Measurements from ENCODE around the gene CDK6.

CDK6 gene

GRCh38 chr7:92590711-92591310 lies 245.6 kb downstream of the CDK6 start:
- Histone ChIP-seq H3K79me2 (peaks cover 26% of the 10 kb centered on the region), H3K9me3 (ENCODE audit: control insufficient read depth, low read length) (no peaks in the 10 kb centered on the region), H3K4me3 (ENCODE audit: low read depth, low read length) (peak overlapping the region; percentile 82), H3K27me3 (ENCODE audit: control insufficient read depth, insufficient read depth, low read length) (no peaks in the 10 kb centered on the region), H3K4me2 (ENCODE audit: low read length) (peak overlapping the region; percentile 61), H3K4me1 (peaks cover 8% of the 10 kb centered on the region), H3K9ac (no peak overlapping the region), H3K36me3 (ENCODE audit: control insufficient read depth, insufficient read depth, low read length) (no peaks in the 10 kb centered on the region), H3K27ac (no peak overlapping the region), H2AFZ (peak overlapping the region; percentile 90)
- no peak for TF ChIP-seq CTCF (IDR thresholded peaks at IDR 0.05)

GRCh38 chr7:92589056-92589455 lies 247.3 kb downstream of the CDK6 start:
- Histone ChIP-seq H2AFZ (no peak overlapping the region), H3K4me1 (peaks cover 8% of the 10 kb centered on the region), H3K9ac (peak overlapping the region; percentile 89), H3K9me3 (ENCODE audit: control insufficient read depth, low read length) (no peaks in the 10 kb centered on the region), H3K27me3 (ENCODE audit: control insufficient read depth, insufficient read depth, low read length) (no peaks in the 10 kb centered on the region), H3K27ac (no peak overlapping the region), H3K36me3 (ENCODE audit: control insufficient read depth, insufficient read depth, low read length) (no peaks in the 10 kb centered on the region), H3K4me3 (ENCODE audit: low read depth, low read length) (peak overlapping the region; percentile 82), H3K79me2 (peaks cover 33% of the 10 kb centered on the region), H3K4me2 (ENCODE audit: low read length) (peak overlapping the region; percentile 79)
- TF ChIP-seq CTCF (IDR thresholded peaks at IDR 0.05): no peak

- no peak overlapping the region for H3K27ac ChIP-seq
- no peak overlapping the region for H2AFZ ChIP-seq
- no peak for TF ChIP-seq CTCF (IDR thresholded peaks at IDR 0.05)
- H3K9ac ChIP-seq: no peak overlapping the region
- H3K4me1 ChIP-seq: peaks cover 8% of the 10 kb centered on the region
- no peaks in the 10 kb centered on the region for H3K36me3 ChIP-seq (ENCODE audit: control insufficient read depth, insufficient read depth, low read length)
- H3K9me3 ChIP-seq (ENCODE audit: control insufficient read depth, low read length): no peaks in the 10 kb centered on the region
- peak overlapping the region; percentile 79 for H3K4me2 ChIP-seq (ENCODE audit: low read length)
- H3K27me3 ChIP-seq (ENCODE audit: control insufficient read depth, insufficient read depth, low read length): no peaks in the 10 kb centered on the region
- peak overlapping the region; percentile 82 for H3K4me3 ChIP-seq (ENCODE audit: low read depth, low read length)
- H3K79me2 ChIP-seq: peaks cover 33% of the 10 kb centered on the region
Measured at GRCh38 chr7:92588561-92588960, 247.8 kb downstream of the CDK6 start.

- Histone ChIP-seq H3K4me2 (ENCODE audit: low read length) (no peak overlapping the region), H3K9me3 (ENCODE audit: control insufficient read depth, low read length) (no peaks in the 10 kb centered on the region), H3K27ac (no peak overlapping the region), H3K4me1 (peaks cover 8% of the 10 kb centered on the region), H3K9ac (no peak overlapping the region), H3K4me3 (ENCODE audit: low read depth, low read length) (no peak overlapping the region), H3K79me2 (peaks cover 42% of the 10 kb centered on the region), H2AFZ (no peak overlapping the region), H3K36me3 (ENCODE audit: control insufficient read depth, insufficient read depth, low read length) (no peaks in the 10 kb centered on the region), H3K27me3 (ENCODE audit: control insufficient read depth, insufficient read depth, low read length) (no peaks in the 10 kb centered on the region)
- TF ChIP-seq CTCF (IDR thresholded peaks at IDR 0.05): no peak
Measured at GRCh38 chr7:92586841-92587240, 249.5 kb downstream of the CDK6 start.

- TF ChIP-seq CTCF (IDR thresholded peaks at IDR 0.05): no peak
- Histone ChIP-seq H3K4me1 (peaks cover 8% of the 10 kb centered on the region), H3K27ac (no peak overlapping the region), H3K27me3 (ENCODE audit: control insufficient read depth, insufficient read depth, low read length) (no peaks in the 10 kb centered on the region), H3K36me3 (ENCODE audit: control insufficient read depth, insufficient read depth, low read length) (no peaks in the 10 kb centered on the region), H3K4me3 (ENCODE audit: low read depth, low read length) (no peak overlapping the region), H3K9ac (no peak overlapping the region), H2AFZ (no peak overlapping the region), H3K4me2 (ENCODE audit: low read length) (no peak overlapping the region), H3K9me3 (ENCODE audit: control insufficient read depth, low read length) (no peaks in the 10 kb centered on the region), H3K79me2 (peaks cover 44% of the 10 kb centered on the region)
Measured at GRCh38 chr7:92586403-92586802, 250.0 kb downstream of the CDK6 start.
